ENCODE measurements around the gene CLDN16.

Gene CLDN16

GRCh38 chr3:190346541-190346940, 41.4 kb upstream of the CLDN16 start:
- TF ChIP-seq REST (IDR thresholded peaks at IDR 0.05; ENCODE audit: low read depth): no peak
- TF ChIP-seq YY1 (IDR thresholded peaks at IDR 0.05; ENCODE audit: low read depth): no peak
- no peak for TF ChIP-seq MAX (IDR thresholded peaks at IDR 0.05)
- no peak for TF ChIP-seq EP300 (IDR thresholded peaks at IDR 0.05; ENCODE audit: borderline replicate concordance)
- TF ChIP-seq TAF1 (IDR thresholded peaks at IDR 0.05; ENCODE audit: low read depth): no peak
- no peak for TF ChIP-seq ZBTB7A (IDR thresholded peaks at IDR 0.05; ENCODE audit: low read depth)
- no peak for TF ChIP-seq CREB1 (IDR thresholded peaks at IDR 0.05; ENCODE audit: low read depth)
- no peak for TF ChIP-seq TCF12 (IDR thresholded peaks at IDR 0.05; ENCODE audit: low read depth)
- TF ChIP-seq CEBPB (IDR thresholded peaks at IDR 0.05): no peak
- TF ChIP-seq USF1 (IDR thresholded peaks at IDR 0.05): no peak
- TF ChIP-seq EGR1 (IDR thresholded peaks at IDR 0.05): no peak
- no peak for TF ChIP-seq TEAD4 (IDR thresholded peaks at IDR 0.05)
- no peak for TF ChIP-seq NFIC (IDR thresholded peaks at IDR 0.05)
- no peak for TF ChIP-seq RAD21 (IDR thresholded peaks at IDR 0.05; ENCODE audit: low read depth)
- no peak for TF ChIP-seq FOXM1 (IDR thresholded peaks at IDR 0.05; ENCODE audit: borderline replicate concordance, low read depth)

GRCh38 chr3:190352861-190353457, 35.0 kb upstream of the CLDN16 start:
- TF ChIP-seq CEBPB (IDR thresholded peaks at IDR 0.05) (no peak), USF1 (IDR thresholded peaks at IDR 0.05) (no peak), TCF12 (IDR thresholded peaks at IDR 0.05; ENCODE audit: low read depth) (no peak), EP300 (IDR thresholded peaks at IDR 0.05; ENCODE audit: borderline replicate concordance) (no peak), FOXM1 (IDR thresholded peaks at IDR 0.05; ENCODE audit: borderline replicate concordance, low read depth) (no peak), NFIC (IDR thresholded peaks at IDR 0.05) (no peak), RAD21 (IDR thresholded peaks at IDR 0.05; ENCODE audit: low read depth) (no peak), REST (IDR thresholded peaks at IDR 0.05; ENCODE audit: low read depth) (no peak), MAX (IDR thresholded peaks at IDR 0.05) (no peak), TEAD4 (IDR thresholded peaks at IDR 0.05) (no peak), YY1 (IDR thresholded peaks at IDR 0.05; ENCODE audit: low read depth) (no peak), EGR1 (IDR thresholded peaks at IDR 0.05) (no peak), CREB1 (IDR thresholded peaks at IDR 0.05; ENCODE audit: low read depth) (no peak), ZBTB7A (IDR thresholded peaks at IDR 0.05; ENCODE audit: low read depth) (no peak), TAF1 (IDR thresholded peaks at IDR 0.05; ENCODE audit: low read depth) (no peak)

- no peak for TF ChIP-seq TAF1 (IDR thresholded peaks at IDR 0.05; ENCODE audit: low read depth)
- TF ChIP-seq REST (IDR thresholded peaks at IDR 0.05; ENCODE audit: low read depth): no peak
- no peak for TF ChIP-seq CREB1 (IDR thresholded peaks at IDR 0.05; ENCODE audit: low read depth)
- TF ChIP-seq CEBPB (IDR thresholded peaks at IDR 0.05): no peak
- TF ChIP-seq ZBTB7A (IDR thresholded peaks at IDR 0.05; ENCODE audit: low read depth): no peak
- no peak for TF ChIP-seq RAD21 (IDR thresholded peaks at IDR 0.05; ENCODE audit: low read depth)
- TF ChIP-seq MAX (IDR thresholded peaks at IDR 0.05): no peak
- no peak for TF ChIP-seq NFIC (IDR thresholded peaks at IDR 0.05)
- no peak for TF ChIP-seq EGR1 (IDR thresholded peaks at IDR 0.05)
- TF ChIP-seq EP300 (IDR thresholded peaks at IDR 0.05; ENCODE audit: borderline replicate concordance): no peak
- TF ChIP-seq FOXM1 (IDR thresholded peaks at IDR 0.05; ENCODE audit: borderline replicate concordance, low read depth): no peak
- no peak for TF ChIP-seq TEAD4 (IDR thresholded peaks at IDR 0.05)
- no peak for TF ChIP-seq YY1 (IDR thresholded peaks at IDR 0.05; ENCODE audit: low read depth)
- no peak for TF ChIP-seq TCF12 (IDR thresholded peaks at IDR 0.05; ENCODE audit: low read depth)
- TF ChIP-seq USF1 (IDR thresholded peaks at IDR 0.05): no peak
Measured at GRCh38 chr3:190356246-190356645, 31.7 kb upstream of the CLDN16 start.

All from Ishikawa (cell line).